ENCODE data around the gene ALDH16A1.

Gene ALDH16A1

DNA sequence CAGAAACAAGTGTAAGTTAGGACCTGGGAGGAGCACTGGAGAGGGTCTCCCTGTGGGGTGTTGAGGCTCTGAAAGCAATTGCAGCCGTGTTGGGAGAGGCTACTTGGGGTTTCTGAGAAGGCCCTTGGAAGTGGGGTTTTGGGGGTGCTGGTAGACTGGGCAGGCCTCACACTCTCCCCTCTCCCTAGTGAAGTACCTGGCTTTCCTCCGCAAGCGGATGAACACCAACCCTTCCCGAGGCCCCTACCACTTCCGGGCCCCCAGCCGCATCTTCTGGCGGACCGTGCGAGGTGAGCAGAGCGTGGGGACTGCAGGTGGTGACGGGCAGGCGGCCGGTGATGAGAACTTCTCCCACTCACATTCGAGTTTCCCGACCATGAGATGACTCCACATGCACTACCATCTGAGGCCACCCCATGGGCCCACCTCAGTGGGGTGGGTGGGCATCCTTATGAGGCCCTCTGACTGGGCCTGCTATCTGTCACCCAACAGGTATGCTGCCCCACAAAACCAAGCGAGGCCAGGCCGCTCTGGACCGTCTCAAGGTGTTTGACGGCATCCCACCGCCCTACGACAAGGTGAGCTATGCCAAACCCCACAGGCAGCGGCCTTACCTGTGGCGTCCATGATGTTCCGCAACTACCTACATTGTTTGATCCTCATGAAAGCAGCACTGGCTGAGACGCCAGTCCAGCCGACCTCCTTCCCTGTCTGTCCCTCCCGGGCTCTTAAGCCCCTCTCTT is 37.4 kb downstream of the ALDH16A1 start:
- DNase-seq = no peak

DNA sequence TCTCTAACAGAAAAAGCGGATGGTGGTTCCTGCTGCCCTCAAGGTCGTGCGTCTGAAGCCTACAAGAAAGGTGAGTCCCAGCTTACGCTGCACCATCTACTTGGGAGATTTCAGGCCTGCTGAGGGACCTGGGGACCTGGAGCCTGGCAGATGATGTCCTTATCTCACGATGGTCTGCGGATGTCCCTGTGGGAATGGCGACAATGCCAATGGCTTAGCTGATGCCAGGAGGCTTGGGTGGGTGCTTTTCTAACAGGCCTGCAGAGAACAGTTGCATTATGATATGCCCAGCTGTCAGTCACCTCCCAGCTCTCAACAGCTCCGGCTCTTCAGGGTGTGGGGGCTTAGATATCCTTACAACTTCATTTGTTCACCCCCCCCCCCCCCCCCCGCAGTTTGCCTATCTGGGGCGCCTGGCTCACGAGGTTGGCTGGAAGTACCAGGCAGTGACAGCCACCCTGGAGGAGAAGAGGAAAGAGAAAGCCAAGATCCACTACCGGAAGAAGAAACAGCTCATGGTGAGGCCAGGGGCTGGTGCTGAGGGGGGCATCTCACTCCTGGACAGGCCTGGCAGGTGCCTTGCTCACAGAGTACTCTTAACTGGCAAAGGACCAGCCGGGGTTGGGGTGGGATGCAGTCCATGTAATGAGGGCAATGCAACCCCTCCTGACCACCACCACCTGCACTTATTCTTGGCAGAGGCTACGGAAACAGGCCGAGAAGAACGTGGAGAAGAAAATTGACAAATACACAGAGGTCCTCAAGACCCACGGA is 38.2 kb downstream of the ALDH16A1 start:
- DNase-seq = no peak

DNA sequence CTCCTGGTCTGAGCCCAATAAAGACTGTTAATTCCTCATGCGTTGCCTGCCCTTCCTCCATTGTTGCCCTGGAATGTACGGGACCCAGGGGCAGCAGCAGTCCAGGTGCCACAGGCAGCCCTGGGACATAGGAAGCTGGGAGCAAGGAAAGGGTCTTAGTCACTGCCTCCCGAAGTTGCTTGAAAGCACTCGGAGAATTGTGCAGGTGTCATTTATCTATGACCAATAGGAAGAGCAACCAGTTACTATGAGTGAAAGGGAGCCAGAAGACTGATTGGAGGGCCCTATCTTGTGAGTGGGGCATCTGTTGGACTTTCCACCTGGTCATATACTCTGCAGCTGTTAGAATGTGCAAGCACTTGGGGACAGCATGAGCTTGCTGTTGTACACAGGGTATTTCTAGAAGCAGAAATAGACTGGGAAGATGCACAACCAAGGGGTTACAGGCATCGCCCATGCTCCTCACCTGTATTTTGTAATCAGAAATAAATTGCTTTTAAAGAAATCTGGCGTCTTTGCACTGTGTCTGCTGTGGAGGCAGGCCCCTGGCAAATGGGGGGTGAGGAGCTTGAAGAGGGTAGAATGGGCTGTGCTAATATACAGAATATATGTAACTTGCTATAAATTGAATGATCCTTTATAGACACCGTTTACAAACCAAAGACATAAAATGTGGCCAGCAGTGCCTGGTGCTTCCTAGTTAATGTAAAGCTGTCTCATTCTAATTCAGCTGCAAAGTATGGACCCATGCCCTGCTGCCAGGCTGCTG is 39.0 kb downstream of the ALDH16A1 start:
- no peak for DNase-seq

DNA sequence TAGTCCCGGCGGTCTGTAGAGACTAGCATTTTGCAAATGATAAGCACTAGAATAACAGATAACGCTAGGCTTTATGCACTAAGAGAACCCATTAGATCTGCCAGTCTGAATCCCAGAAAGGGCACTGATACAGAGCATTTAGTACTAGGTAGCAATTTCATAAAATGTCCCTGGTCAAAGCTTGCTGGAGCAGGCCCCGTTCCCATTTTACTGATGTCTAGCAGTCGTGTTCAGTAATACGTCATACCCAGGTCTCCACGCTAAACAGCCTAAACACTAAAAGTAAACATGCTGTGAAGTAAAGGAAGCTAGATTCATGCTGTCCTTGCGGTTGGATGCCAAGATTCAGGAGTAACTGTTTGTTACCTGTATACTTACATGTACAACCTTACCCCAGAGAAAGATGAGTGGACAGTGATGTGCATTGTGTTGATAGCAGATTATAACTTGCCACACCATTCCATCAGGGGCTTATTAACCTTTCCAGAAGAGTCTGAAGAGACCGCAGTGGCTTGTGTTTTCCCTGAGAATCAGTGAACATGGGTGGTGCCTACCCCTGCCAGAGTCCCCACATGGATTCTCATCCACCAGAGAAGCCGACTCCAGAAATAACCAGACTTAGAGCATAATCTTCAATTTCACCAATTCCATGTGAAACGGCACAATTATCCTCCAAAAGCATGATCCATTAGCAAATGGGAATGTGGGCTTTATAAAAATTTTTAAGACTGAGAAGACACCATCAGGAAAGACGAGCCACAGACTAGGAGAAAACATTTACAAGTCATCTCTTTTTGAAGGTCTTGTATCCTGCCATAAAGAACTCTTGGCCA is 39.8 kb downstream of the ALDH16A1 start:
- no peak for DNase-seq

DNA sequence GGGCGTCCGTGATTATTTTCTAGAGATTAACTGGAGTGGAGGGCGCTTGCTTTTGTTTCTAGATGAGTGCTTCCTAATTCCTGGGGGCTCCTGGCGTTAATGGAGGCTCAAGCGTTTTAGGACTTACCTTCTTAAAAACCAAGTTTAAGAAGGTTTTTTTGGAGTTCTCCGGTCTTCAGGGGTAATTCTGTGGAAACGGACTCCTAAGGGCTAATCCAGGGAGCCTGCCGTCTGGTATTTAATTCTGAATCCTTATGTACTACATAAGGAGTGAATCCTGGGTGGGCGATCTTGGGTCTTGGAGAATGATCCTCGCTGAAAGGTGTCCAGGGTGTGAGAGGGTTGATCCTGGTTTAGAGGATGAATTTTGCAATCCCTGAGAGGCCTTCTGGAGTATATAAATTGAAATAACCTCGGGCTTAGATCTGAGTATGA is 43.6 kb downstream of the ALDH16A1 start:
- DNase-seq = no peak

DNA sequence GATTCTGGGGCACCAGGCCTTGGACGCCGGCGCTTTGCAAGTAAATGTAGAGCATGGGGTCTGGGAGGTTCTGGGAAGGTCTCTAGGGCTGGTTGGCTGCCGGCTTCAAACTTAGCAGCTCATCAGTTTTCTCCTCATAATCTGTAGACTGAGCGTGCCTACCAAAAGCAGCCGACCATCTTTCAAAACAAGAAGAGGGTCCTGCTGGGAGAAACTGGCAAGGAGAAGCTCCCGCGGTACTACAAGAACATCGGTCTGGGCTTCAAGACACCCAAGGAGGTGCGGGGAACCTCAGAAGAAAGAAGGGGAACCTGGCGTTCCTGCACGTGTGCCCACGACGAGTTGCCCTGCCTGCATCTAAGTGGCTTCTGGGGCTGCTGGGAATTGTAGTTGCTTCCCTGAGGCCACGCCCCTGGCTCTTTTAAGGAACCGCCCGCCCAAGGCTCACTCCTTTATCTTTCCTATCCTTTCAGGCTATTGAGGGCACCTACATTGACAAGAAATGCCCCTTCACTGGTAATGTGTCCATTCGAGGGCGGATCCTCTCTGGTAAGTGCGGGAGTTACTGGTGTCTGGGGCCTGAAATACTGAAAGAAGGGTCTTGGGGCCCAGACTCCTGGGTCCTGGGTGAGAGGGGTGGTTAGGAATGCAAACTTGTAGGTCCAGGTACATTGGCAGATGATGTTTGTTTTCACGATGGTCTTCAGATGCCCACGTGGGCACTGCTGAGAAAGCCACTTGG is 44.2 kb downstream of the ALDH16A1 start:
- DNase-seq = no peak

DNA sequence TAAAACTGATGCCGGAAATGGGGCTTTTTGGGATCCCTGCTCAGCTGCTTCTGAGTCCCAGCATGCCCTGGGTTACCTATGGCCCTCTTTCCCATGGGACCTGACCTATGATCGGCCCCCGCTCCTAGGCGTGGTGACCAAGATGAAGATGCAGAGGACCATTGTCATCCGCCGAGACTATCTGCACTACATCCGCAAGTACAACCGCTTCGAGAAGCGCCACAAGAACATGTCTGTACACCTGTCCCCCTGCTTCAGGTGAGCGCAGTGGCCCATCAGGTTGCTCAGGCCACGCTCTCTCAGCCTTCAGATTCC is 44.7 kb downstream of the ALDH16A1 start:
- no peak for DNase-seq

DNA sequence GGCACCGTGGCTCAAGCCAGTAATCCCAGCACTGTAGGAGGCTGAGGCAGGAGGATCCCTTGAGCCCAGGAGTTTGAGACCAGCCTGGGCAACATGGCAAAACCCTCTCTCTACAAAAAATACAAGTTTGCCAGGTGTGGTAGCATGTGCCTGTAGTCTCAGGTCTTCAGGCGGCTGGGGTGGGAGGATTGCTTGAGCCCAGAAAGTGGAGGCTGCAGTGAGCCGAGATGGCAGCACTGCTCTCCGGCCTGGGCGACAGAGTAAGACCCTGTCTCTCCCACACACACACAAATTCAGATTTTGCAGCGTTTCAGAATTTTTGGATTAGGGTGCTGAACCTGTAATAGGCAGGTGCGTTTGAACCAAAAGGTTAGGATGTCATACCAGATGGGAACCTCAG is 45.5 kb downstream of the ALDH16A1 start:
- DNase-seq = no peak

DNA sequence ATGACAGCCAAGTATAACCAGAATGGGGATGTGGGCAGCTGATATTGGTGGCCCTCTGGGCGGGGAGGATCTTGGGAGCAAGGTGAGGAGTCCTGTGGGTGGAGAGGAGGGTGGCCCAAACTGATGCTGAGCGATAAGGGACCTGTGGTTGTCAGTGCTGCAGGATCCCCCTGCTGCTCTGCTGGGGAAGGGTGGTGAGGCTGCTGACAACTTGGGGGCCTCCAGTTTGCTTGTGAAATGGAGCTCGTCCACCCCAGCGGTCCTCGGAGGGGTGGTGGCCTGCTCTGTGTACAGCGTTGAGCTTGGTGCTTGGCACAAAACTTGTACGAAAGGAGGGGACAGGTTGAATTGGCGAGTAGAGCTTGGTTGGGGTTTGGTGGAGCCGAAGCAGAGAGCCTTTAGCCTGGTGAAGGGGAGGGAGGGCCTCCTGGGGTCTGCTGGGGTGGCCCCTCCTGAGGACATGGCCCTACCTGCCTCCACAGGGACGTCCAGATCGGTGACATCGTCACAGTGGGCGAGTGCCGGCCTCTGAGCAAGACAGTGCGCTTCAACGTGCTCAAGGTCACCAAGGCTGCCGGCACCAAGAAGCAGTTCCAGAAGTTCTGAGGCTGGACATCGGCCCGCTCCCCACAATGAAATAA is 46.1 kb downstream of the ALDH16A1 start:
- DNase-seq = no peak

DNA sequence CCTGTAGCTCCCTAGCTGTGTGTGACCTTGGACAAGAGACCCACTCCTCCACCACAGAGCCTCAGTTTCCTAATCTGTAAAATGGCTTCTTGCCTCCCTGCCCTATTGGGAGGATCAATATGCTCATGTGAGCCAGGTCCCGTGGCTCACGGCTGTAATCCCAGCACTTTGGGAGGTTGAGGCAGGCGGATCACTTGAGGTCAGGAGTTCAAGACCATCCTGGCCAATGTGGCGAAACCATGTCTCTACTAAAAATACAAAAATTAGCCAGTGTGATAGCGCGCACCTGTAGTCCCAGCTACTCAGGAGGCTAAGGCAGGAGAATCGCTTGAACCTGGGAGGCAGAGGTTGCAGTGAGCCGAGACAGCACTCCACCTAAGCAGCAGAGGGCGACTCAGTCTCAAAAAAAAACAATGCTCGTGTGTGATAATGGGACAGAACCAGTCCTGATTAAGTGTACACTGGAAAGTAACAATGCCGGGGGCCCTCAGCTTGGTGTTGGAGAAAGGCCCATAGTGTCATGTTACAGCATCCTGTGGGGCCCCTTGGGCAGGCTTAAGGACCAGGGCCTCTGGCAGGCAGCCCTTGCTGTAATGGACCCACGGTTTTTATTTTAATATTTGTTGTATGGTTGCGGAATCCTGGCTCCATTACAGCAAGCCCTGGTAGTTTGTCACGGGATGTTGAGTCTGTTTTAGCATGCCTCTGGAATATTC is 50.0 kb downstream of the ALDH16A1 start:
- peak; percentile 84 for DNase-seq

DNA sequence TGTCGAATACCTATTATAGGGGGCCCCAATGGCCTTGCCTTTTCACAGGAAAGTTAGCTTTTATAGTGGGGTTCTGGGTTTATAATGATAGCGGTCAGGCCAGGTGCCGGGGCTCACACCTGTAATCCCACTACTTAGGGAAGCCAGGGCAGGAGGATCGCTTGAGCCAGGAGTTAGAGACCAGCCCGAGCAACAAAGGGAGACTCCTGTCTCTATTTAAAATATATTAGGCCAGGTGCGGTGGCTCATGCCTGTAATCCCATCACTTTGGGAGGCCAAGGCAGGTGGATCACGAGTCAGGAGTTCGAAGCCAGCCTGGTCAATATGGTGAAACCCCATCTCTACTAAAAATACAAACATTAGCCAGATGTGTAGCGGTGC is 50.5 kb downstream of the ALDH16A1 start:
- DNase-seq = no peak

DNA sequence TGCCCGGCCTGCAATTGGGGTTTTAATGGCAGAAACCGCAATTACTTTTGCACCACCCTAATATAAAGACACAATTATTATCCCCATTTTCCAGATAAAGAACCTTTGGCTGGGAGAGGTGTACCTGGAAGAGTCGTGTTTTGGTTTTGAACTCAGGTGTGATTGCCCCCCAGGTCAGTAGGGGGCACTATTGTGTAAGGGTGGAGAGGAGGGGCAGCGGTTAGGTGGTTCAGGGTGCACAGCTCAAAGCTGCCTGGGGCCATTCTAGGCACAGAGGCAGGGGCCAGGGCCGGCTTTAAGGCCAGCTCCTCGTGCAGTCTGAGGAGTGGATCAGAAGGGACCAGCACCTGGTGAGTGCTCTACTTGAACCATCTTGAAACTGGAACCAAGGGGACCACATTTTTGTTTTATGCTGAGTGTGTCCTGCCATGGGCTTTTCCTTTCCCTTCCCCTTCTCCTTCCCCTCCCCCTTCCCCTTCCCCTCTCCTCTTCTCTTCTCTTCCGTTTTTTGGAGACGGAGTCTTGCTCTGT is 53.6 kb downstream of the ALDH16A1 start:
- DNase-seq = no peak

DNA sequence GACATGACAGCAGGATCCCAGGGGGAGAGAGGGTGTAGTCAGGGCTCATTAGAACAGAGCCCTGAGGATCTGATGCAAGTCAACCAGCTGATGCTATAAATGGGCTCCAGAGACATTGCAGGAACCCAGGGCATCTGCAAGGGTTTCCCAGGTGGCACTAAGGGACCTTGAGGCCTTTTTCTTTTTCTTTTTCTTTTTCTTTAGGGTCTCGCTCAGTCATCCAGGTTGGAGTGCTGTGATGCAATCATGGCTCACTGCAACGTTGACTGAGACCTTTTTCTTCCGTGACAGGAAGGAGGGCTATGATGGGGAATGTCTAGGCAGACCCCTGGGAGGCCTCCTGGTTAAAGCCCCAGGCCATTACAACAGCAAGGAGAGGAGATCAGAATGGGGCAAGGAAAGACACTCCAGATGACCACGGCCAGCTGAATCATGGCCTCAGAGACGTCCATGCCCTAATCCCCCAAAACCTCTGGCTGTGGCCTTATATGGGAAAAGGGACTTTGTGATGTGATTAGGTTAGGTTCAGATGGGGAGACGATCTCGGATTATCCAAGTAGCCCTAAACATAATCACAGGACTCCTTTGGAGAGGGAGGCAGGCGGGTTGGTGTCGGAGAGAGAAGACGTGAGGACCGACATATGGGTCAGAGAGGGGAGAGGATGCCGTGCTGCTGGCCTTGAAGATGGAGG is 54.9 kb downstream of the ALDH16A1 start:
- DNase-seq = no peak

DNA sequence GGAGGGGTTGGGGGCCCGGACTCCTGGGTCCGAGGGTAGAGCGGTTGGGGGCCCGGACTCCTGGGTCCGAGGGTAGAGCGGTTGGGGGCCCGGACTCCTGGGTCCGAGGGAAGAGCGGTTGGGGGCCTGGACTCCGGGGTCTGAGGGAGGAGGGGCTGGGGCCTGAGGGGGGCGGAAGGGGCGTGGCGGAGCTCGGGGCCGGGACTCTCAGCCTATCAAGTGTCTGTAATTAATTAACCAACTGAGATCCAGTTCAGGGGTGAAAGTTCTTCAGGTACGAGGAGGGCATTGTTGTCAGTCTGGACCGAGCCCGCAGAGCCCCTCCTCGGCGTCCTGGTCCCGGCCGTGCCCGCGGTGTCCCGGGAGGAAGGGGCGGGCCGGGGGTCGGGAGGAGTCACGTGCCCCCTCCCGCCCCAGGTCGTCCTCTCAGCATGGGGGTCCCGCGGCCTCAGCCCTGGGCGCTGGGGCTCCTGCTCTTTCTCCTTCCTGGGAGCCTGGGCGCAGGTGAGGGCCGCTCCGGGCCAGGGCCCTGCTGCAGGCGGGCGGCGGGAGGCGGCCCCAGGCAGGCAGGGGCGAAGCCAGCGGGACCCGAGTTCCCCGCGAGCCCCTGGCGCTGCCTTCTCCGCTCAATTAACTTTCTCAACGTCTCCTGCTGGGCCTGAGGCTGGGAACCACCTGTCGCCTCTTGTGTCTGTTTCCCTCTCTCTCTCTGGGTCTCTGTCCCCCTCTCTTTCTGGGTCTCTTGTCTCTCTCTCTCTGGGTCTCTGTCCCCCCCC is 60.1 kb downstream of the ALDH16A1 start:
- DNase-seq = peak; percentile 62

DNA sequence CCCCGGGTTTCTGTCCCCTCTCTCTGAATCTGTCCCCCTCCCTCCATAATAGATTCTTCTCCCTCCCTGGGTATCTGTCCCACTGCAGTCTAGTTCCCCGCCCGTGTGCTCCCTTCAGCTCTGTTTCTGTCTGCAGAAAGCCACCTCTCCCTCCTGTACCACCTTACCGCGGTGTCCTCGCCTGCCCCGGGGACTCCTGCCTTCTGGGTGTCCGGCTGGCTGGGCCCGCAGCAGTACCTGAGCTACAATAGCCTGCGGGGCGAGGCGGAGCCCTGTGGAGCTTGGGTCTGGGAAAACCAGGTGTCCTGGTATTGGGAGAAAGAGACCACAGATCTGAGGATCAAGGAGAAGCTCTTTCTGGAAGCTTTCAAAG is 60.7 kb downstream of the ALDH16A1 start:
- no peak for DNase-seq

DNA sequence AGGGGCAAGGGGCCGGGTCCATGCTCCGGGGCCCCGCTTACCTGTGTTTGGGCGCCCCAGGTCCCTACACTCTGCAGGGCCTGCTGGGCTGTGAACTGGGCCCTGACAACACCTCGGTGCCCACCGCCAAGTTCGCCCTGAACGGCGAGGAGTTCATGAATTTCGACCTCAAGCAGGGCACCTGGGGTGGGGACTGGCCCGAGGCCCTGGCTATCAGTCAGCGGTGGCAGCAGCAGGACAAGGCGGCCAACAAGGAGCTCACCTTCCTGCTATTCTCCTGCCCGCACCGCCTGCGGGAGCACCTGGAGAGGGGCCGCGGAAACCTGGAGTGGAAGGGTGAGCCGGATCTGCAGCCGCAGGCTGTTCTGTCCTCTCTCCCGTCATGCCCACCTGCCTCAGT is 61.1 kb downstream of the ALDH16A1 start:
- no peak for DNase-seq

DNA sequence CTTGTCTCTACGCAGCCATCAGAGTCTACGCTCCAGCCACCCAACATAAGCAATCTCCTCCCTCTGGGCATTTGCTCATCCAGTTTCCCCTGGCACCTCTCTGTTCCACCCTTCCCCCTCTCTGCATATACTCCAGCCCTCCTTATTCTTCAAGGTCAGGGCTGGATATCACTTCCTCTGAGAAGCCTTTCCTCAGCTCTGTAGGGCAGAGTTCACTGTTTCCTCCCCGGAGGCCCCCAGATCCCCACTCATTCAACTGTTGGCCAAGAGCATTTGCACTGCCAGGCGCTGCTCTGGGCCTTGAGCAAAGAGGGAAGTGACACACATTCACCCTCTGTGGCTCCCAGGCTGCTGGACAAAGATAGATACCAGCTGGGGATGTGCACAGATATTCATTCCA is 62.7 kb downstream of the ALDH16A1 start:
- no peak for DNase-seq

DNA sequence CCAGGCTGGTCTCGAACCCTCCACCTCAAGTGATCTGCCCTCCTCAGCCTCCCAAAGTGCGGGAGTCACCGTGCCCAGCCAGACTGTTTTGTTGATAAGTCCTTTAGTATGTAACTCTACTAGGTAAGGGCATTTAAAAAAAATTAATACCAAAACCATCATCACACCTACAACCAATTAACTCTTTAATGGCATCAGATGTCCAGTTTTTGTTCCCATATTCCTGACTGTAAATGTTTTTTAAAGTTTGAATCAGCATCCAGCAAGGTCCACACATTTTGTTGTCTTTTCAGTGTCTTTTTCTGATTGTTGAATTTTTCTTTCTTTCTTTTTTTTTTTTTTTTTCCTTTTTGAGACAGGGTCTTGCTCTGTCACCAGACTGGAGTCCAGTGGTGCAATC is 65.0 kb downstream of the ALDH16A1 start:
- DNase-seq = no peak

Data from NCI-H2107 (cell line).